ENCODE data around the gene PSMA5. TPM values are rescaled to one million over a fixed set of nuclear protein-coding genes. Genes with fewer than 3 reads are reported as not detected.
"Not testable (repeated sequence)": the region's sequence is repeated elsewhere in the genome, so short reads cannot be mapped to it uniquely, and the experiment has no call there.

PSMA5 gene
- total and polyA plus RNA-seq, 7 donors, result 58.1 to 213 (median 99.6) TPM

GRCh38 chr1:109454497-109455133 is 28.4 kb upstream of the PSMA5 start:
- 87 to 90% (median 88%) methylated on average over 1 of the region's 1 CpG for WGBS, 3 donors
- no peak for DNase-seq
- Histone ChIP-seq H3K27ac (no peak overlapping the region), H3K4me3 (no peak overlapping the region), H3K27me3 (ENCODE audit: insufficient read depth in 3 of 3, low read length in 2 of 3) (no peaks in the 10 kb centered on the region), H3K9me3 (no peaks in the 10 kb centered on the region), H3K4me1 (no peaks in the 10 kb centered on the region), H3K36me3 (ENCODE audit: insufficient read depth in 1 of 2, low read depth in 1 of 2) (no peaks in the 10 kb centered on the region)
- no peak for ATAC-seq
- intact Hi-C loops (cut with DNase I), result no loop called here
- TF ChIP-seq CTCF (IDR thresholded peaks at IDR 0.05), result no peak

- Histone ChIP-seq H3K27ac (no peak overlapping the region), H3K27me3 (ENCODE audit: insufficient read depth in 3 of 3, low read length in 2 of 3) (peaks cover 0 to 11% (median 2%) of the 10 kb centered on the region in 3 donors), H3K4me1 (no peaks in the 10 kb centered on the region), H3K36me3 (ENCODE audit: insufficient read depth in 1 of 2, low read depth in 1 of 2) (no peaks in the 10 kb centered on the region), H3K9me3 (no peaks in the 10 kb centered on the region), H3K4me3 (no peak overlapping the region)
- ATAC-seq (no peak), DNase-seq (no peak)
- no peak for TF ChIP-seq CTCF (IDR thresholded peaks at IDR 0.05)
- WGBS, 3 donors, result 68 to 79% (median 72%) methylated on average over 4 of the region's 4 CpGs
- intact Hi-C loops (cut with DNase I), result no loop called here
These were observed 21.3 kb upstream of the PSMA5 start for GRCh38 chr1:109447524-109447923.

- H3K27ac ChIP-seq; H3K9me3 ChIP-seq; H3K36me3 ChIP-seq (ENCODE audit: insufficient read depth in 1 of 2, low read depth in 1 of 2); ATAC-seq; H3K4me1 ChIP-seq; DNase-seq; intact Hi-C loops (cut with DNase I); H3K4me3 ChIP-seq: not testable (repeated sequence)
- H3K27me3 ChIP-seq (ENCODE audit: insufficient read depth in 3 of 3, low read length in 2 of 3), result peaks cover 0 to 15% (median 2%) of the 10 kb centered on the region in 3 donors
- 68 to 74% (median 68%) methylated on average over 11 of the region's 11 CpGs for WGBS, 3 donors
These were observed 19.9 kb upstream of the PSMA5 start for GRCh38 chr1:109445949-109446695.

GRCh38 chr1:109444346-109444745 is 18.1 kb upstream of the PSMA5 start:
- no peak for ATAC-seq
- no peak overlapping the region for H3K27ac ChIP-seq
- 78 to 94% (median 79%) methylated on average over 1 of the region's 1 CpG for WGBS, 3 donors
- no peak overlapping the region for H3K4me3 ChIP-seq
- no peak for DNase-seq
- no peaks in the 10 kb centered on the region for H3K36me3 ChIP-seq (ENCODE audit: insufficient read depth in 1 of 2, low read depth in 1 of 2)
- intact Hi-C loops (cut with DNase I), result no loop called here
- no peaks in the 10 kb centered on the region for H3K9me3 ChIP-seq
- TF ChIP-seq CTCF (IDR thresholded peaks at IDR 0.05), result no peak
- peaks cover 3% of the 10 kb centered on the region for H3K4me1 ChIP-seq
- peaks cover 0 to 15% (median 2%) of the 10 kb centered on the region in 3 donors for H3K27me3 ChIP-seq (ENCODE audit: insufficient read depth in 3 of 3, low read length in 2 of 3)

DNA sequence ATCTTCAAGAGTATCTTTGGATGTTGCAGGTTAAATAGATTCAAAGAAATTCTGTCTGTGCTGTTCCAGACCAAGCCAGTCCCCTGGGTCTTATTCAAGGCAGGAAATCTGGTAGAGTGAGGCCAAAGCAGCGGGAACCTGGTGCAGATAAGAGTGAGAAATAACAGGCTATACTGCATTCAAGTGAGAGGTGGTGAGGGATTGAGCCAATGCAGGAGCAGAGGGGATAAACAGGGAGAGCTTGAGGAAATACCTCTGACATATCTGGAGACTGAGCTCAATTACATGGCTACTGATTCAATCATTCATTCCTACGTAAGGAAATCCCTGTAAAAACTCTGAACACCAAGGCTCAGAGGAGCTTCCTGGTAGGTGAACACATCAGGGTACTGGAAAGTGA is 17.2 kb upstream of the PSMA5 start:
- no peak for ATAC-seq
- H3K36me3 ChIP-seq (ENCODE audit: insufficient read depth in 1 of 2, low read depth in 1 of 2), result no peaks in the 10 kb centered on the region

More for the DNA sequence above, 17.2 kb upstream of the PSMA5 start:
- no peak for TF ChIP-seq CTCF (IDR thresholded peaks at IDR 0.05)
- intact Hi-C loops (cut with DNase I), result no loop called here
- 67 to 72% (median 70%) methylated on average over 2 of the region's 2 CpGs for WGBS, 3 donors
- Histone ChIP-seq H3K27me3 (ENCODE audit: insufficient read depth in 3 of 3, low read length in 2 of 3) (peaks cover 0 to 15% (median 2%) of the 10 kb centered on the region in 3 donors), H3K27ac (no peak overlapping the region), H3K9me3 (no peaks in the 10 kb centered on the region), H3K4me3 (no peak overlapping the region), H3K4me1 (peaks cover 12% of the 10 kb centered on the region)
- no peak for DNase-seq
